DOHH2 (cell line): ENCODE data around the gene TIMM21.

Experiments
- EZH2phosphoT487 ChIP-seq: fragments of 200-600 bp; sonication (generic); IDR thresholded peaks from 2 replicates; pipeline ENCODE4 v1.6.1; 2017; ENCODE audit warnings: borderline replicate concordance, mild to moderate bottlenecking, antibody characterized with exemption, low read length, moderate library complexity, mixed read lengths
- TF ChIP-seq, protein P1 (sequence below): fragments of 200-600 bp; sonication (generic); IDR thresholded peaks from one replicate; pipeline ENCODE4 v1.5.1; 2014; ENCODE audit warnings: antibody characterized with exemption, mild to moderate bottlenecking, low read depth, low read length; ENCODE audit not compliant: poor library complexity, severe bottlenecking

GRCh38 chr18:74190086-74190485 is 41.8 kb downstream of the TIMM21 start:
- TF ChIP-seq, protein P1, sequence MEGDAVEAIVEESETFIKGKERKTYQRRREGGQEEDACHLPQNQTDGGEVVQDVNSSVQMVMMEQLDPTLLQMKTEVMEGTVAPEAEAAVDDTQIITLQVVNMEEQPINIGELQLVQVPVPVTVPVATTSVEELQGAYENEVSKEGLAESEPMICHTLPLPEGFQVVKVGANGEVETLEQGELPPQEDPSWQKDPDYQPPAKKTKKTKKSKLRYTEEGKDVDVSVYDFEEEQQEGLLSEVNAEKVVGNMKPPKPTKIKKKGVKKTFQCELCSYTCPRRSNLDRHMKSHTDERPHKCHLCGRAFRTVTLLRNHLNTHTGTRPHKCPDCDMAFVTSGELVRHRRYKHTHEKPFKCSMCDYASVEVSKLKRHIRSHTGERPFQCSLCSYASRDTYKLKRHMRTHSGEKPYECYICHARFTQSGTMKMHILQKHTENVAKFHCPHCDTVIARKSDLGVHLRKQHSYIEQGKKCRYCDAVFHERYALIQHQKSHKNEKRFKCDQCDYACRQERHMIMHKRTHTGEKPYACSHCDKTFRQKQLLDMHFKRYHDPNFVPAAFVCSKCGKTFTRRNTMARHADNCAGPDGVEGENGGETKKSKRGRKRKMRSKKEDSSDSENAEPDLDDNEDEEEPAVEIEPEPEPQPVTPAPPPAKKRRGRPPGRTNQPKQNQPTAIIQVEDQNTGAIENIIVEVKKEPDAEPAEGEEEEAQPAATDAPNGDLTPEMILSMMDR = no peak
- no peak for TF ChIP-seq EZH2phosphoT487
